Measurements from ENCODE around the gene POPDC3. TPM values are rescaled to one million over a fixed set of nuclear protein-coding genes. Genes with fewer than 3 reads are reported as not detected.
"Not testable (repeated sequence)": the region's sequence is repeated elsewhere in the genome, so short reads cannot be mapped to it uniquely, and the experiment has no call there.

POPDC3 gene
- total and polyA plus RNA-seq, 12 donors: 31.1 to 59.7 (median 39.0) TPM

DNA sequence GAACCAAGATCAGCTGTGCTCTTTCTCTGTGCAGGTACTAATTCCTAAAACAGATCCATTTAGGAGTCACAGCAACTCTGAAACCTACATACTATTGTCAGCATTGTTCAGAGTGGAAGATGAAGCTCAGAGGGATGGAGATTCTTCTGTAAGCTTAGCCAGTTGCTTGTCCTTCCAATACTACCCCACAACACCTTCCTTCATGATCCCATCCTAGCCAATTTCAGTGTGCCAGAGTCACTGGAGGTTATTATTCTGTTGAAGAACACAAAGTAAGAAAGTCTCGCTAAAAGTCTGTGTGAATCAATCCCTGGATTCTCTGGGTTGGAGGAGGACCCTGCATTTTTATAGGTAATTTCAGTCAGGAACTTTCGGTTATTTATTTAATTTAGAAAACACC is 2.3 kb downstream of the POPDC3 start:
- H3K27me3 ChIP-seq: peaks cover 0 to 71% (median 23%) of the 10 kb centered on the region in 7 donors
- intact Hi-C loops (cut with DNase I): no loop called here

GRCh38 chr6:105174512-105174911 is 5.3 kb downstream of the POPDC3 start:
- H3K27ac ChIP-seq: no peak overlapping the region
- no peak for TF ChIP-seq CTCF (IDR thresholded peaks at IDR 0.05)
- intact Hi-C loops (cut with DNase I): no loop called here
- H3K4me3 ChIP-seq: no peak overlapping the region
- peaks cover 0 to 42% (median 7%) of the 10 kb centered on the region in 7 donors for H3K27me3 ChIP-seq
- peaks cover 0 to 13% (median 3%) of the 10 kb centered on the region in 9 donors for H3K4me1 ChIP-seq
- DNase-seq: no peak
- WGBS, 2 donors: 85 to 88% methylated on average over 6 of the region's 6 CpGs
- no peaks in the 10 kb centered on the region for H3K36me3 ChIP-seq
- peaks cover 0 to 5% (median 0%) of the 10 kb centered on the region in 11 donors for H3K9me3 ChIP-seq
- ATAC-seq: no peak

More for the DNA sequence above, 2.3 kb downstream of the POPDC3 start:
- WGBS, 2 donors: 89 to 93% methylated on average over 2 of the region's 2 CpGs
- H3K4me3 ChIP-seq: no peak overlapping the region
- H3K4me1 ChIP-seq: peaks cover 0 to 9% (median 4%) of the 10 kb centered on the region in 9 donors
- peaks cover 0 to 5% (median 0%) of the 10 kb centered on the region in 11 donors for H3K9me3 ChIP-seq
- no peak for ATAC-seq
- no peak for TF ChIP-seq CTCF (IDR thresholded peaks at IDR 0.05)
- H3K27ac ChIP-seq: peak overlapping the region in 5 of 10 donors; percentile 33 to 94 (median 92)
- DNase-seq: no peak
- no peaks in the 10 kb centered on the region for H3K36me3 ChIP-seq

GRCh38 chr6:105172515-105172914 is 7.3 kb downstream of the POPDC3 start:
- H3K27ac ChIP-seq; H3K4me3 ChIP-seq; intact Hi-C loops (cut with DNase I); DNase-seq; H3K9me3 ChIP-seq; H3K36me3 ChIP-seq; ATAC-seq: not testable (repeated sequence)
- peaks cover 0 to 11% (median 0%) of the 10 kb centered on the region in 9 donors for H3K4me1 ChIP-seq
- WGBS, 2 donors: 86 to 91% methylated on average over 4 of the region's 4 CpGs
- peaks cover 0 to 22% (median 0%) of the 10 kb centered on the region in 7 donors for H3K27me3 ChIP-seq

DNA sequence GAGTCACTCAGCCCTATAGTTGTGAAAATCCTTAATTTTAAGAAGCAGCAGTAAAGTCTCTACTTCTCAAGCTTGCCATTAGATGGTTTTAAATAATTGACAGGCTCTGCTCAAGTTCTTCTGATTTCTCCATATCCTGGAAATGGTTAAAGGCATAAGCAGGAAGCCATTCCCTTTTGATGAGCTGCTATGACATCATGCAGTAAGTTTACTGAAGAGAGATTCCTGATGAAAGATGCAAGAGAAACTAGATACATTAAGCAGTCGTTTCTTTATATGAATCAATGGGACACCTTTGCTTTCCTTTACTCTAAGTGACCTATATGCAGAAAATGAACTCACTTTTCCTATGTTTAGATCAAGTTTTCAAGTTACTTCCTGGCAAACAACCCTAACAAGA is 9.8 kb downstream of the POPDC3 start:
- 0 to 5% methylated on average over 1 of the region's 1 CpG for WGBS, 2 donors
- intact Hi-C loops (cut with DNase I): no loop called here
- Histone ChIP-seq H3K4me1 (peaks cover 0 to 14% (median 1%) of the 10 kb centered on the region in 9 donors), H3K27me3 (no peaks in the 10 kb centered on the region), H3K36me3 (no peaks in the 10 kb centered on the region), H3K4me3 (no peak overlapping the region), H3K27ac (no peak overlapping the region), H3K9me3 (no peaks in the 10 kb centered on the region)
- no peak for DNase-seq
- ATAC-seq: no peak
- TF ChIP-seq CTCF (IDR thresholded peaks at IDR 0.05): no peak

DNA sequence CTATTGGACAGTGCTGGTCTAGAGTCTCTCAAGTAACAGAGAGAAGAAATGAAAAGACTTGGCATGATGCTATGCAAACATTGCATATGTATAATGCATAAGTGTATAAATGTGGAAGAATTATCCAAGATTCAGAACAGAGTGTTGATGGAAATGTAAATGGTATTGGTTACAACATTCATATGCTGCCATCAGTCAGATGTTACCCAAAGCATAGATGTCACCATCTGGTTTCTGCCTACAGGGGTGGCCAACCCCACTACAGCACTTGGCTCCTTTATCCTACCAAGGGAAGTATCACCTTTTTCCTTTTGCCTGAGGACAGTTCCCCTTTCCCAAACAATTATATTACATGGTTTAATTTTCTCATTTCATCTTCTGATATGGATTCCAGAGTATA is 11.9 kb downstream of the POPDC3 start:
- Histone ChIP-seq H3K9me3 (no peaks in the 10 kb centered on the region), H3K4me1 (peaks cover 0 to 32% (median 6%) of the 10 kb centered on the region in 9 donors), H3K27ac (no peak overlapping the region), H3K36me3 (no peaks in the 10 kb centered on the region), H3K27me3 (no peaks in the 10 kb centered on the region), H3K4me3 (no peak overlapping the region)
- intact Hi-C loops (cut with DNase I): loop anchor here in 1 of 10 donors (10.0 kb wide), 1 partner anchor 187 kb away; no protein-coding TSS in a partner anchor
- no peak for TF ChIP-seq CTCF (IDR thresholded peaks at IDR 0.05)
- DNase-seq: no peak
- no peak for ATAC-seq

All from heart right ventricle (tissue), 16 donors.